Activated T-cell treated with anti-CD3 and anti-CD28 coated beads, Interleukin-2, amount 50 U/mL, for 24 hours (primary cell): ENCODE measurements around the gene CFAP74.
"Not testable (repeated sequence)": the region's sequence is repeated elsewhere in the genome, so short reads cannot be mapped to it uniquely, and the experiment has no call there.

Experiments used
- DNase-seq: peaks from one replicate; pipeline ENCODE4 v3.0.0-alpha.2; 2020
- H3K27ac Mint-ChIP-seq: 2 replicates; pipeline ENCODE4 v1.8.0; 2020; ENCODE audit warnings: mild to moderate bottlenecking, mixed read lengths
- H3K27me3 Mint-ChIP-seq: 2 replicates; pipeline ENCODE4 v1.8.0; 2020; ENCODE audit warnings: mixed read lengths
- H3K36me3 Mint-ChIP-seq: 2 replicates; pipeline ENCODE4 v1.8.0; 2020; ENCODE audit warnings: low read depth, mixed read lengths
- H3K4me1 Mint-ChIP-seq: 2 replicates; pipeline ENCODE4 v1.8.0; 2020; ENCODE audit warnings: low read depth, mixed read lengths
- H3K4me3 Mint-ChIP-seq: 2 replicates; pipeline ENCODE4 v1.8.0; 2020; ENCODE audit warnings: mild to moderate bottlenecking, moderate library complexity, mixed read lengths
- H3K9me3 Mint-ChIP-seq: 2 replicates; pipeline ENCODE4 v1.8.0; 2020; ENCODE audit warnings: mixed read lengths

CFAP74 gene

GRCh38 chr1:1938613-1939295 is 64.8 kb downstream of the CFAP74 start:
- Mint-ChIP-seq H3K4me3 (no peak overlapping the region), H3K27ac (no peak overlapping the region), H3K4me1 (peaks cover under 1% of the 10 kb centered on the region), H3K27me3 (peaks cover 4% of the 10 kb centered on the region), H3K9me3 (peaks cover 3% of the 10 kb centered on the region), H3K36me3 (no peaks in the 10 kb centered on the region)
- no peak for DNase-seq

DNA sequence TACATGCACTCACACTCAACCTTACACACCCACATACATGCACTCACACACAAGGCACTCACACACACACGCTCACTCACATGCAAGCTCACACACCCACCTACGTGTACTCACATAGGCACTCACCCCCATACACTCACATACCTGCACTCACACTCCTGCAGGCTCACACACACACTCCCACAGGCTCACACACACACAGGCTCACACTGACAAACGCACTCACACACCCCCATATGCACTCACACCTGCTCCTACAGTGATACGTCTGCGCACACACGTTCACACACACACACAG is 65.4 kb downstream of the CFAP74 start:
- H3K4me3 Mint-ChIP-seq = no peak overlapping the region
- DNase-seq = no peak
- H3K9me3 Mint-ChIP-seq = peaks cover 3% of the 10 kb centered on the region
- H3K36me3 Mint-ChIP-seq = no peaks in the 10 kb centered on the region
- H3K4me1 Mint-ChIP-seq = no peaks in the 10 kb centered on the region
- H3K27me3 Mint-ChIP-seq = peaks cover 4% of the 10 kb centered on the region
- H3K27ac Mint-ChIP-seq = no peak overlapping the region

- Mint-ChIP-seq H3K27me3 (peaks cover 4% of the 10 kb centered on the region), H3K4me3 (no peak overlapping the region), H3K4me1 (no peaks in the 10 kb centered on the region), H3K9me3 (peaks cover 3% of the 10 kb centered on the region), H3K36me3 (no peaks in the 10 kb centered on the region), H3K27ac (no peak overlapping the region)
- DNase-seq = no peak
These were observed 65.9 kb downstream of the CFAP74 start for GRCh38 chr1:1937549-1938275.

GRCh38 chr1:1937061-1937460 is 66.5 kb downstream of the CFAP74 start:
- Mint-ChIP-seq H3K36me3 (no peaks in the 10 kb centered on the region), H3K27me3 (peaks cover 4% of the 10 kb centered on the region), H3K4me3 (no peak overlapping the region), H3K27ac (no peak overlapping the region), H3K4me1 (no peaks in the 10 kb centered on the region), H3K9me3 (peaks cover 3% of the 10 kb centered on the region)
- no peak for DNase-seq

- H3K27me3 Mint-ChIP-seq, H3K9me3 Mint-ChIP-seq, H3K27ac Mint-ChIP-seq, H3K36me3 Mint-ChIP-seq, H3K4me1 Mint-ChIP-seq, DNase-seq, H3K4me3 Mint-ChIP-seq: not testable (repeated sequence)
These were observed 68.7 kb downstream of the CFAP74 start for GRCh38 chr1:1934848-1935247.

- DNase-seq = no peak
- Mint-ChIP-seq H3K36me3 (no peaks in the 10 kb centered on the region), H3K27me3 (no peaks in the 10 kb centered on the region), H3K4me1 (no peaks in the 10 kb centered on the region), H3K27ac (no peak overlapping the region), H3K4me3 (no peak overlapping the region), H3K9me3 (peaks cover 3% of the 10 kb centered on the region)
These were observed 73.7 kb downstream of the CFAP74 start for GRCh38 chr1:1929639-1930545.

DNA sequence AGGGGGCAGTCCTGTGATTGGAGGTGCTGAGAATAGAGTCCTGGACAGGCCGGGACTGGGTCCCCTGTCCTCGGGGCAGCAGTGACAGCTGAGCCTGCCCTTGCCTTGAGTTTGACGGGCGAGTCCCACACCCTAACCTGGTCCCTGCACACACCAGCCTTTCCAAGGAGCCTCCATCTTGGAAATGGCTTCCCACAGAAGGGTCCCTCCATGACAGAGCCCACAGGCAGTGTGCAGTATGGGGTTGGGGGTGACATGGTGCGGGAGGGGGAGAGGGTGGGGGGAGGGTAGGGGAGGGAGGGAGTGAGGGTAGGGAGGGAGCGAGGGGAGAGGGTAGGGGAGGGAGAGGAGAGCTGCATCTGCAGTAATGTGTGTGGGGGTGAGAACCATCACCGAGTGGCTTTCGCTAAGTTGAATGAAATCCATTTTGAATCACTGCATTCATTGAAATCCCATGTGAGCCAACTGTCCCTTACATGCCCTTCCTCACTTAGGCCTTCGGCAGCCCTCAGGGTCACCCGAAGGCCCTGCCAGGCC is 74.4 kb downstream of the CFAP74 start:
- H3K4me3 Mint-ChIP-seq = no peak overlapping the region
- no peaks in the 10 kb centered on the region for H3K27me3 Mint-ChIP-seq
- no peaks in the 10 kb centered on the region for H3K36me3 Mint-ChIP-seq
- DNase-seq = no peak
- no peaks in the 10 kb centered on the region for H3K4me1 Mint-ChIP-seq
- no peak overlapping the region for H3K27ac Mint-ChIP-seq
- peaks cover under 1% of the 10 kb centered on the region for H3K9me3 Mint-ChIP-seq

GRCh38 chr1:1928231-1929101 is 75.1 kb downstream of the CFAP74 start:
- Mint-ChIP-seq H3K27me3 (no peaks in the 10 kb centered on the region), H3K27ac (no peak overlapping the region), H3K36me3 (no peaks in the 10 kb centered on the region), H3K4me3 (no peak overlapping the region), H3K4me1 (no peaks in the 10 kb centered on the region), H3K9me3 (no peaks in the 10 kb centered on the region)
- DNase-seq = no peak

GRCh38 chr1:1927751-1928150 is 75.8 kb downstream of the CFAP74 start:
- H3K27me3 Mint-ChIP-seq = no peaks in the 10 kb centered on the region
- no peak overlapping the region for H3K4me3 Mint-ChIP-seq
- no peak overlapping the region for H3K27ac Mint-ChIP-seq
- no peaks in the 10 kb centered on the region for H3K4me1 Mint-ChIP-seq
- H3K36me3 Mint-ChIP-seq = no peaks in the 10 kb centered on the region
- H3K9me3 Mint-ChIP-seq = no peaks in the 10 kb centered on the region
- no peak for DNase-seq

- no peaks in the 10 kb centered on the region for H3K36me3 Mint-ChIP-seq
- no peaks in the 10 kb centered on the region for H3K27me3 Mint-ChIP-seq
- no peak overlapping the region for H3K4me3 Mint-ChIP-seq
- no peaks in the 10 kb centered on the region for H3K9me3 Mint-ChIP-seq
- H3K27ac Mint-ChIP-seq = no peak overlapping the region
- no peaks in the 10 kb centered on the region for H3K4me1 Mint-ChIP-seq
- DNase-seq = no peak
These were observed 76.5 kb downstream of the CFAP74 start for GRCh38 chr1:1926886-1927660.

GRCh38 chr1:1926346-1926811 is 77.2 kb downstream of the CFAP74 start:
- no peaks in the 10 kb centered on the region for H3K4me1 Mint-ChIP-seq
- no peak overlapping the region for H3K4me3 Mint-ChIP-seq
- H3K36me3 Mint-ChIP-seq = no peaks in the 10 kb centered on the region
- no peak for DNase-seq
- no peaks in the 10 kb centered on the region for H3K9me3 Mint-ChIP-seq
- no peaks in the 10 kb centered on the region for H3K27me3 Mint-ChIP-seq
- H3K27ac Mint-ChIP-seq = no peak overlapping the region

DNA sequence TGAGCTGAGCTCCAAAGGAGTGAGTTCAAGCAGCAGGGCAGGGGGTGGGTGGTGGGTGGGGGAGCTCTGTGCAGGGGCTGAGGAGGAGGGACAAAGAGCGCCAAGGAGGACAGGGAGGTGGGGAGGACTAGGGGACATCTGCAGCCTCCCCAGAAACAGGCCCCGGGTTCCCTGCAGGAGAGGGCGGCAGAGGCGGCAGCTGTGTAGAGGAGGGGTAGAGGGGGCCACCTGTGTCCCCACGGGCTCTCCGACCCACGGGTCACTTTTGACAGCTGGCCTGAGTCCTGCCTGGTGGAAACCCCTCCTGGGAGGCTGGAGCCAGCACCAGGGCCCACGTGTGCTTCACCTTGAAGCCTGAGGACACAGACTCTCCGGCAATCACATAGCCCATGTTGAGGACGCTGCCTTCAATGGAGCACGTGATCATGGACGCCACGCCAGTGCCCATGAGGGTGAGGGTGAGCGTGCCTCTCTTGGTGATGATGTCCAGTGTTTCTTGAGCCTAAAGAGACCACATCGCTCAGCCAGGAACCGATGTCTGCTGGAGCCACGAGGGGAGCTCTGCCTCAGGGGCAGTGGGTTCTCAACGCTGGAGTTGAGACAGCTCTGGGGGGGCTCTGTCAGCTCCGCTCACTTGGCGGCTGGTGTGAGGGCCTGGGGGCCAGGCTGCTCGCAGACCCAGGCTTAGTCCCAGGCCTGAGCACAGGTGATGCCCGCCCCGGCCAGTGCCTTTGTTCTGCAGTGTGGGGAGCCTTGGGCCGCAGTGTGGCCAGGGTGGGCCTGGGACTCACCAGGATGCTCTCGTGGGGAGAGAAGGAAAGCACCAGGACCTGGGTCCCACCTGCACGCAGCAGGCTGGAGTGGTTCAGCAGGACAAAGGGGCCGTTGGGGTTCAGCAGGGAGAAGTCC is 77.9 kb downstream of the CFAP74 start:
- H3K4me1 Mint-ChIP-seq = no peaks in the 10 kb centered on the region
- no peaks in the 10 kb centered on the region for H3K36me3 Mint-ChIP-seq
- H3K27ac Mint-ChIP-seq = no peak overlapping the region
- H3K4me3 Mint-ChIP-seq = no peak overlapping the region
- H3K27me3 Mint-ChIP-seq = no peaks in the 10 kb centered on the region
- no peak for DNase-seq
- no peaks in the 10 kb centered on the region for H3K9me3 Mint-ChIP-seq

GRCh38 chr1:1924849-1925248 is 78.7 kb downstream of the CFAP74 start:
- no peaks in the 10 kb centered on the region for H3K36me3 Mint-ChIP-seq
- no peaks in the 10 kb centered on the region for H3K9me3 Mint-ChIP-seq
- DNase-seq = no peak
- H3K4me1 Mint-ChIP-seq = no peaks in the 10 kb centered on the region
- no peak overlapping the region for H3K4me3 Mint-ChIP-seq
- no peak overlapping the region for H3K27ac Mint-ChIP-seq
- no peaks in the 10 kb centered on the region for H3K27me3 Mint-ChIP-seq
